GM23248 (cell line): ENCODE measurements around the gene CXCR5.

Experiments
- EZH2 ChIP-seq: fragments of 200-600 bp; sonication (generic); IDR thresholded peaks from 2 replicates; pipeline ENCODE4 v1.6.1; 2018; ENCODE audit warnings: antibody characterized with exemption, mild to moderate bottlenecking; ENCODE audit not compliant: insufficient read depth, poor library complexity, severe bottlenecking
- EZH2phosphoT487 ChIP-seq: fragments of 200-600 bp; sonication (generic); IDR thresholded peaks from 2 replicates; pipeline ENCODE4 v1.6.1; 2018; ENCODE audit warnings: antibody characterized with exemption, moderate library complexity, mild to moderate bottlenecking, low read depth; ENCODE audit not compliant: insufficient read depth

DNA sequence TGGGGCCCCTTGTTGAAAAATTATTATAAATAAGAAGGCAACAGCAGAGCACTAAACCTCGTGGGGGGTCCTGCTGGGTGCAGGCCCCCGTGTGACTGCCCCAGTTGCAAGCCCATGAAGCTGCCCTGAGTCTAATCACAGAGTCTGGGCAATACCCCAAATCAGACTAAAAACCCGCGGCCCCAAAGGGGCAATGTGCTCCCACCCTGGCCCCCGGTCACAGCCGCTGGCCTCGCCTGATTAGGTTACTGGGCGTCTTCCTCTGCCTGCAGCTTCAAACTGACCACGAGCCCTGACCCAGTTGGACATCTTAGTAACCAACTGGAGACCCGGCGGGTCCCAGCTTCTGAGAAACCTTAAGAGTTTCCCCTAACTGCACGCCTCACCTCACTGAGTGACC, 1.6 kb downstream of the CXCR5 start:
- no peak for TF ChIP-seq EZH2
- no peak for TF ChIP-seq EZH2phosphoT487
